GM13977 (cell line): Measurements from ENCODE around the gene TIGD3.

Experiments used
- DNase-seq: peaks from one replicate; pipeline ENCODE4 v3.0.0; 2012; ENCODE audit warnings: low spot score
- in situ Hi-C: fragments of 300-500 bp; cut with MboI; formaldehyde crosslinking; loops from one replicate; pipeline ENCODE4 v1.12.0; 2022; ENCODE audit warnings: low sequenced_read_pairs, low pct_unique_long_range_greater_than_20kb, mixed read lengths, inconsistent platforms; ENCODE audit not compliant: unreplicated experiment
- TF ChIP-seq, protein P1 (sequence below): IDR thresholded peaks from 2 replicates; pipeline ENCODE4 v1.5.1; 2012; ENCODE audit warnings: mild to moderate bottlenecking, control low read depth; ENCODE audit not compliant: insufficient read depth; ENCODE audit errors: extremely low read depth, missing control alignments

The TIGD3 gene

DNA sequence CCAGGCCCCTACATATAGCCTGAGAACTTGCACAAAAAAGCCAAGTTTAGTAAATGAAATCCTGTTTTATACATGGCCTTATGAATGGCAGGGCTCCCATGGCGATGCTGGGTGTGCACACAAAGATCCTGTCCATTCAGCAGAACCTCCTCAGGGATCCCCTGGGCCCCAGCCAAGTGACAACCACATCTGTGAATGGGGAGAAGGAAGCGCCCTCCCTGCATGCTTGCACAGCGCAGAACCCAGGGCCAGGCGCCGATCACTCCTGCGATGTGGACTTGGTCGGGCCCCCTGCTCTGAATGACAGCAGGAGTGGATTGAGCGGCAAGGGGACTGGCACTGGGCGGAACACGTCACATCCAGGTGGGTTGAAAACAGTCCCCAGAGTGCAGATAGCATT lies 44.3 kb upstream of the TIGD3 start:
- TF ChIP-seq, protein P1, sequence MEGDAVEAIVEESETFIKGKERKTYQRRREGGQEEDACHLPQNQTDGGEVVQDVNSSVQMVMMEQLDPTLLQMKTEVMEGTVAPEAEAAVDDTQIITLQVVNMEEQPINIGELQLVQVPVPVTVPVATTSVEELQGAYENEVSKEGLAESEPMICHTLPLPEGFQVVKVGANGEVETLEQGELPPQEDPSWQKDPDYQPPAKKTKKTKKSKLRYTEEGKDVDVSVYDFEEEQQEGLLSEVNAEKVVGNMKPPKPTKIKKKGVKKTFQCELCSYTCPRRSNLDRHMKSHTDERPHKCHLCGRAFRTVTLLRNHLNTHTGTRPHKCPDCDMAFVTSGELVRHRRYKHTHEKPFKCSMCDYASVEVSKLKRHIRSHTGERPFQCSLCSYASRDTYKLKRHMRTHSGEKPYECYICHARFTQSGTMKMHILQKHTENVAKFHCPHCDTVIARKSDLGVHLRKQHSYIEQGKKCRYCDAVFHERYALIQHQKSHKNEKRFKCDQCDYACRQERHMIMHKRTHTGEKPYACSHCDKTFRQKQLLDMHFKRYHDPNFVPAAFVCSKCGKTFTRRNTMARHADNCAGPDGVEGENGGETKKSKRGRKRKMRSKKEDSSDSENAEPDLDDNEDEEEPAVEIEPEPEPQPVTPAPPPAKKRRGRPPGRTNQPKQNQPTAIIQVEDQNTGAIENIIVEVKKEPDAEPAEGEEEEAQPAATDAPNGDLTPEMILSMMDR: no peak
- in situ Hi-C loops: no loop called here
- no peak for DNase-seq

DNA sequence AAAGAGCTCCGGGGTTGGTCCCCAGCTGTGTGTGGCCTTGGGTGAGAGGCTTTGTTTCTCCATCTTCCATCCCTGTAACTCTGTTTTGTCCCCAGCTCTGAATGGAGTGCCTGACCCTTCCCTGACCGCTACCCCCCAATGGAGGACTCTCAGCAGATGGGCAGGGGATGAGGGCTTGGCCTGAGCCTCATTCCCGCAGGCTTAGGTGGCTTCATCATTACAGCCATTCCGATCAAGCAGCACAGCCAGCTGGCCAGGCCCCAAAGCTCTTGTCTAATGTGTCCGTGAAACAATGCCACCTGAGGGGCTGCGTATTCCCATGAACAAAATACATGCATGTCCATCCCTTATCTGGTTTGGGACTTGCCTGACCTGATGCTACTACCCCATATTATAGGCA lies 43.8 kb upstream of the TIGD3 start:
- in situ Hi-C loops: no loop called here
- no peak for DNase-seq
- TF ChIP-seq, protein P1: no peak

DNA sequence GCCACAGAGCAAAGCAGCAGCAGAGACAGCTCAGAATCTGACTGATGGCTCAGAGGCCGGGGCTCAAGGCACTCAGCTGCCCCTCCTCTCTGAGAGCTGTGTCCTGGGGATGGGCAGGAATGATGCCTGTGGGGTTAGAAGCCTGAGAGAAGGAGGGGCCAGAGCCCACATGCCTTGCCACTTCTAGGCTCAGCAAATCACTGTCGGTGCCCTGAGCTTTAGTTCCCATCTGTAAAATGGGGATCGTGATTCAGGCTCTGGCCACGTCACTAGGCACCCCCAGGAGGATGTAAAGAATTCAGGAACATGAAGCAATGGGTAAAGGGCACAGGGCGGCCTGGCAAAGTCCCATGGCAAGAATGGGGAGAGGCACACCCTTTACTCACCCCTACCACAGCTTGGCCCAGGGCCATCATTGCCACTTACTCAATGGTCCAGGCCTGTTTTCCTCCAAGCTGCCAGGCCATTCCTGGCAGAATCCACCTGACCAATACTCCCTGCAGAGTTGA lies 43.3 kb upstream of the TIGD3 start:
- DNase-seq: no peak

DNA sequence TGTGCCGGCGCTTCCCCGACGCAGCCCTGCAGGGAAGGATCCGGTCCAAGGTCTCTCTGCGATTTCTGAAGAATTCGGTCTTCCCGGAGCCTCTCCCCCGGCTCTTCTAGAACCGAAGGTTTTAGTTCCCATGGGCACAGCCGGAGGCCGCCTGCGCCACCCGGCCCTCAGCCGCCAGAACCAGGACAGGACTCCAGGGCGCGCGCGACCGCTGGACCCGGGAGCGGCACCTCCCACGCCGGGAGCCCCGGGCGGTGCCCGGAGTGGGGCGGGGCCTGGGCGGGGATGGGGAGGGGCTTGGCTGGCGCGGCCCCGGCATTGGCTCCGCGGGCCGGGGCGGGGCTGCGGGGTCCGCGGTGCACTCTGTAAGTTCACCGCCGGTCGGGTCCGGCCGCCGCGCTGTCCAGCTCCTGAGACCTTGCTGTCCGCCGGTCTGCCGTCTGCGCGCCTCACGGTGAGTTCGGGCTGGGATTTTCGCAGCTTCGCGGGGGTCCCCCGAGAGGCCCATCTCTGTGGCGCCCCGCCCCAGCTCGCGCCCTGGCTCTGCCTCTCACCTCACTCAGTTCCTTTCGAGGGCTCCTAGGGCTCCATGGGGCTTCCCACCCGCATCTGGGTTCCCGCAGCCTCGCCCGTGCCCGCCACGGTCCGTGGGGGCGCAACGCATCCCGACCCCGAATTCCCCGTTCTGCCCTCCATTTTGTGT lies 39.9 kb upstream of the TIGD3 start, which contains the start of gene CDC42EP2:
CDC42EP2 (plus strand) TSS at position 366 of the 703 bp plus-strand sequence. CDS start 6,033 bp downstream, outside the sequence.
- peak; percentile 93 for DNase-seq
- TF ChIP-seq, protein P1: no peak
- in situ Hi-C loops: no loop called here

More for the DNA sequence above, 43.3 kb upstream of the TIGD3 start:
- TF ChIP-seq, protein P1: no peak
- in situ Hi-C loops: no loop called here

DNA sequence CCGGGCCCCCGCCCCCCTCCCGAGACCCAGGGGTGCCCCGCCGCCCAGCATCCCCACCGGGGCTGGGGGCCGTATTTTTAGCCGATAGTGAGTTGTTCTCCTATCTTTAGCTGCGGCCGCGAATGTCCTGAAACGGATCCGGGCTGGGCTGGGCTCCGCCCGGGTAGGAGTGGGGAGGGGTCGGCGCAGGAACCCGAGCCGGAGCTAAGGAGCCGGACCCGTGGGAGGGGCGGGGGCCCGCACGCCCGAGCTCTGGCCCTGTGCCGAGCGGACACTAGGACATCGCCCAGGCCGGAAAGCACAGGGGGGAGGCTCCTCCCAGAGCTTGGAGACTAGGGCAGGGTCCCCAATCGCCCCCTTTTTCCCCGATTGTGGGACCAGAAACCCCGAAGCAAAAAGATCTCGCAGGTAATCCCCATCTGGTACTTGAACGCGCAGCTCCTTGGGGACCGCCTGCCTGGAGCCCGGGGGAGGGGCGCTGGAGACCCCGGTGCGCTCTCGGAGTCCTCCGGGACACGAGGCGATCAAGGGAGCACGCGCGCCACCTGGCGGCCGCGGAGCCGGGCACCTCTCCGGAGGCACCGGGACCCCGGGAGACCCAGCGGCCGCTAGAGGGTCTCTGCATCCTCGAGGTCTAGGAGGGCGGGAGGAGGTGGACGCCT lies 39.2 kb upstream of the TIGD3 start:
- DNase-seq: peak; percentile 87
- TF ChIP-seq, protein P1: peak; percentile 95
- in situ Hi-C loops: no loop called here

DNA sequence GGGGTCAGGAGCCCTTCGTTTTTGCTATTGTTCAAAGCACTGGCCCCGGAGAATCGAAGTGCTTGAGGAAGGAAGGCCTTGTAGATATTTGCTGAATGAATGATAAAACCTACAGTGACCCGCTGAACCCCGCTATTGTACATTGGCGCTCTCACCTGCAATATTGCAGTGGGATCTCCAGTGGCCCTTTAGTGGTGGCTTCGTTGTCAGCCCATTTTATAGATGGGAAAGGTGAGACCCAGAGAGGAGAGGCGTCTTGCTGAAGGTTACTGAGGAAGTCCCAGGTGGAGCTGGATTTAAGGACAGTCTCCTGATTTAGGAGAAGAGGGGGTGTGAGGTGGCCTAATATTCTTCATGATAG lies 38.7 kb upstream of the TIGD3 start:
- in situ Hi-C loops: no loop called here

More for the DNA sequence above, 38.7 kb upstream of the TIGD3 start:
- TF ChIP-seq, protein P1: no peak
- DNase-seq: no peak
